AG04449 (cell line): Measurements from ENCODE around the gene BCL7B.
"Not testable (repeated sequence)": the region's sequence is repeated elsewhere in the genome, so short reads cannot be mapped to it uniquely, and the experiment has no call there.

Experiments used
- CTCF ChIA-PET: fragments of 350-600 bp; formaldehyde crosslinking; extraction: SDS; loops from one replicate; lab custom pipeline; 2021; ENCODE audit warnings: antibody characterized with exemption; lab: Yijun Ruan, JAX
- POLR2A ChIA-PET: fragments of 400-600, 350-600 bp; formaldehyde crosslinking; extraction: SDS; loops from one replicate; lab custom pipeline; 2020; ENCODE audit warnings: antibody characterized with exemption, inconsistent platforms; lab: Yijun Ruan, JAX
- DNase-seq: peaks from one replicate; pipeline ENCODE4 v3.0.0-alpha.2; 2010; ENCODE audit warnings: low read depth, low spot score
- H3K4me3 ChIP-seq: 2 replicates; pipeline ENCODE4 v1.5.1; 2011; ENCODE audit warnings: low read depth, mild to moderate bottlenecking, control low read depth, low read length
- TF ChIP-seq, protein P1 (sequence below): IDR thresholded peaks from one replicate; pipeline ENCODE4 v1.5.1; 2011; ENCODE audit warnings: mild to moderate bottlenecking, moderate library complexity, low read length, control low read depth, inconsistent platforms; ENCODE audit not compliant: insufficient read depth; ENCODE audit errors: missing control alignments

The BCL7B gene

DNA sequence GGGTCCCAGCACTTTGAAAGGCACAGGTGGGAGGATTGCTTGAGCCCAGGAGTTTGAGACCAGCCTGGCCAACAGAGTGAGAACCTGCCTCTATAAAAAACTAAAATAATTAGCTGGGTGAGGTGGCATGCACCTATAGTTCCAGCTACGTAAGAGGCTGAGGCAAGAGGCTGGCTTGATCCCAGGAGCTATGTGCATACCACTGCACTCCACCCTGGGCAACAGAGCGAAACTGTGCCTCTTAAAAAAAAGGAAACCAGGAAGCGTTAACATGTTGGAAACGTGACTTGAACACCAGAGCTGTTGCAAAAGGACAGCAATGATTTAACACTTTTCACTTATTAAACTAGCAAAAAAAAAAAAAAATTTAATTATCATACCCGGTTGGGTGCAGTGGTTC, 48.0 kb downstream of the BCL7B start:
- TF ChIP-seq, protein P1, sequence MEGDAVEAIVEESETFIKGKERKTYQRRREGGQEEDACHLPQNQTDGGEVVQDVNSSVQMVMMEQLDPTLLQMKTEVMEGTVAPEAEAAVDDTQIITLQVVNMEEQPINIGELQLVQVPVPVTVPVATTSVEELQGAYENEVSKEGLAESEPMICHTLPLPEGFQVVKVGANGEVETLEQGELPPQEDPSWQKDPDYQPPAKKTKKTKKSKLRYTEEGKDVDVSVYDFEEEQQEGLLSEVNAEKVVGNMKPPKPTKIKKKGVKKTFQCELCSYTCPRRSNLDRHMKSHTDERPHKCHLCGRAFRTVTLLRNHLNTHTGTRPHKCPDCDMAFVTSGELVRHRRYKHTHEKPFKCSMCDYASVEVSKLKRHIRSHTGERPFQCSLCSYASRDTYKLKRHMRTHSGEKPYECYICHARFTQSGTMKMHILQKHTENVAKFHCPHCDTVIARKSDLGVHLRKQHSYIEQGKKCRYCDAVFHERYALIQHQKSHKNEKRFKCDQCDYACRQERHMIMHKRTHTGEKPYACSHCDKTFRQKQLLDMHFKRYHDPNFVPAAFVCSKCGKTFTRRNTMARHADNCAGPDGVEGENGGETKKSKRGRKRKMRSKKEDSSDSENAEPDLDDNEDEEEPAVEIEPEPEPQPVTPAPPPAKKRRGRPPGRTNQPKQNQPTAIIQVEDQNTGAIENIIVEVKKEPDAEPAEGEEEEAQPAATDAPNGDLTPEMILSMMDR, result no peak
- H3K4me3 ChIP-seq, result no peak overlapping the region
- ChIA-PET POLR2A (no interaction called here), CTCF (no interaction called here)
- no peak for DNase-seq

DNA sequence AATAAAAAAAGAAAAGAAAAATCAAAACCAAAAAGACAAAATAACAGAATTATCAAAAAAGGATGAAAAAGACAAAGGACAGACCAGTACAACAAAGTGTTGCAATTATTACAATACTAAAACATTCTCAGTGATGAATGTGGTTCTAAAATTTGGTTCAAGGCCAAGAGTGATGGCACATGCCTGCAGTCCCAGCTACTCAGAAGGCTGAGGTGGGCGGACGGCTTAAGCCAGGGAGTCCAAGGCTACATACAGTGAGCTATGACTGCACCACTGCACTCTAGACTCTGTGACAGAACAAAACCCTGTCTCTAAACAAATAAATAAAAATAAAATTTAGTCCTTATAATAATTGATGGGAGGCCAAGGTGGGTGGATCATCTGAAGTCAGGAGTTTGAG, 49.9 kb downstream of the BCL7B start:
- no peak overlapping the region for H3K4me3 ChIP-seq
- TF ChIP-seq, protein P1, result no peak
- no peak for DNase-seq
- ChIA-PET CTCF (no interaction called here), POLR2A (no interaction called here)

DNA sequence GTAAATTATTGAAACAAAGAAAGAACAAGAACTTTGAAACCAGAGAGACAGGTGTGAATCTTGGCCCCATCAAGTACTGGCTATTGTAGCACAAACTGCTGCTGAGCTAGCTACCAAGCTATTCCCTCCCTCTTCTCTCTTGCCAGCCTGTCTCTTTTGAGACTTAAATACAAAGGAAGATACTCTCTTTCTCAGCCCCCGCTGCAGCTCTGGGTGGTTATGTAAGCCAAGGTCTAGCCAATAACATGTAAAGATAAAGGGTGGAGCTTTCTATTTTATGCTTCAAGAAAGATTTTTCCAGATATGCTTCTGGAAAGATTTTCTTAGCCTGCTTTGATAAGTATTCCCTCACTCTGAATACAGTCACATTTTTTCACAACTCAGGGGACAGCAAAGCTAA, 52.6 kb downstream of the BCL7B start:
- DNase-seq, result no peak
- H3K4me3 ChIP-seq, result no peak overlapping the region
- POLR2A ChIA-PET, result no interaction called here
- TF ChIP-seq, protein P1, result no peak
- CTCF ChIA-PET, result interaction anchor here (1.2 to 1.5 kb wide), 2 partner anchors 163 to 221 kb away, joined by 3 read pairs; no protein-coding TSS in a partner anchor

DNA sequence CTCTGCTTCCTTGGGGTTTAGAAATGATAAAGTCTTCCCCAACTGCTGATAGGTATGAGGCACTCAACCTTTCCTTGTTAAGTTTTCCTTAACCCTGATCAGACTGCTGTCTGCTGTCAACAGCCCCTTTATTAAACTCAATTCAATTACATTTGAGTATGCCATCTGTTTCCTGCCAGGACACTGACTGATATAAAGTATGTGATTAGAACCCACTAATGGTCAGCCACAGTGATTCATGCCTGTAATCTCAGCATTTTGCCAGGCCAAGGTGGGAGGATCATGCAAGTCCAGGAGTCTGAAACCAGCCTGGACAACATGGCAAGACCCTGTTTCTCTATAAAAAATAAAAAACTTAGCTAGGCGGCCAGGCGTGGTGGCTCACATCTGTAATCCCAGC, 53.5 kb downstream of the BCL7B start:
- no peak overlapping the region for H3K4me3 ChIP-seq
- CTCF ChIA-PET, result interaction anchor here (1.5 kb wide), 1 partner anchor 162 kb away, joined by 3 read pairs; no protein-coding TSS in a partner anchor
- no peak for DNase-seq
- TF ChIP-seq, protein P1, result no peak
- POLR2A ChIA-PET, result no interaction called here

DNA sequence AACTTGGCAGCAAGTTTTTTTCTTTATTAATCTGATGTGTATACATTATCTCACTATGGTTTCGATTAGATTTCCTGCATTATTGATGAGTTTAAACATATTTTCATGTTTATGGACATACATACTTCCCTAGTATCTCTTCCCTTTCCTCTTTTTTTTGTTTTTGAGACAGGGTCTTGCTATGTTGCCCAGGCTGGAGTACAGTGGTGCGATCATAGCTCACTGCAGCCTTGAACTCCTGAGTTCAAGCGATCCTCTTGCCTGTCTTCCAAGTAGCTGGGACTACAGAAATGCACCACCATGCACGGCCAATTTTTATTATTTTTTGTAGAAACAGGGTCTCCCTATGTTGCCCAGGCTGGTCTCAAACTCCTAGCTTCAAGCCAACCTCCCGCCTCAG, 54.3 kb downstream of the BCL7B start:
- ChIA-PET CTCF (no interaction called here), POLR2A (no interaction called here)

DNA sequence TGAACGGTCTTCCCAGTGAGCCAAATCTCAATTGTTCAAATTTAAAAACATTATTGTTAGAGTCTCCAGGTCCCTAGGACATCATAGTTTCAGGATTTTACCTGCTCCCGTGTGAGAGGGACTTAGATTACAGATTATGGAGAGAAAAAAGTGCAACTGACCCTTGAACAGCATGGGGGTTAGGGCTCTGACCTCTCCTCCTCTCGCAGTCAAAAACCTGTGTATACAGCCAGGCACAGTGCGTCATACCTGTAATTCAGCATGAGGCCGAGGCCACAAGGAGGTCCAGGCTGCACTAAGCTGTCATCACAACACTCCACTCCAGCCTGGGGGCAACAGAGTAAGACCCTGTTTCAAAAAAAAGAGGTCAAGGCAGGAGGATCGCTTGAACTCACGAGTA, 60.9 kb downstream of the BCL7B start:
- CTCF ChIA-PET, result interaction anchor here (0.7 kb wide), 1 partner anchor 45 kb away, joined by 3 read pairs; no protein-coding TSS in a partner anchor
- POLR2A ChIA-PET, result no interaction called here
- H3K4me3 ChIP-seq, result no peak overlapping the region
- no peak for DNase-seq
- TF ChIP-seq, protein P1, result no peak

More for the DNA sequence above, 54.3 kb downstream of the BCL7B start:
- no peak overlapping the region for H3K4me3 ChIP-seq
- DNase-seq, result no peak
- TF ChIP-seq, protein P1, result no peak

DNA sequence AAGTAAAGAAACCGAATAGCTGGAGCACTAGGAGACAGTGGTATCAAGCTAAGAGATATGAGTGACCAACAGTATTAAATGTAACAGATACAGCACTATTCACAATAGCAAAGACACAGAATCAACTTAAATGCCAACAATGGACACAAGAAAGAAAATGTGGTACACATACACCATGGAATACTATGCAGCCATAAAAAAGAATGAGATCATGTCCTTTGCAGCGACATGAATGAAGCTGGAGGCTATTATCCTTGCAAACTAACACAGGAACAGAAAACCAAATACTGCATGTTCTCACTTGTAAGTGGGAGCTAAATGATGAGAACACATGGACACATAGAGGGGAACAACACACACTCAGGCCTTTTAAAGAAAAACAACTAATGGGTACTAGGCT, 62.0 kb downstream of the BCL7B start:
- DNase-seq, POLR2A ChIA-PET, CTCF ChIA-PET: not testable (repeated sequence)

More for the DNA sequence above, 62.0 kb downstream of the BCL7B start:
- H3K4me3 ChIP-seq, result not testable (repeated sequence)
